ENCODE data around the gene LRCH1. TPM values are rescaled to one million over a fixed set of nuclear protein-coding genes. Genes with fewer than 3 reads are reported as not detected.

LRCH1 gene
- total and polyA plus RNA-seq, 2 experiments from 2014 or later: 3.9 to 9.2 TPM

- Histone ChIP-seq H3K79me2 (replicated peaks; ENCODE audit: insufficient read depth) (peaks cover 55% of the 10 kb centered on the region), H3K4me1 (ENCODE audit: insufficient read depth) (peaks cover 19% of the 10 kb centered on the region), H3K4me2 (peak overlapping the region; percentile 100), H3K27ac (ENCODE audit: low read depth) (no peak overlapping the region), H3K4me3 (peak overlapping the region; percentile 90), H3K9me2 (ENCODE audit: insufficient read depth) (no peaks in the 10 kb centered on the region), H2AFZ (no peak overlapping the region), H3K27me3 (ENCODE audit: insufficient read depth) (peaks cover 18% of the 10 kb centered on the region), H3F3A (replicated peaks; ENCODE audit: low read depth) (0 out of 2 replicates have a peak, but pooled peaks cover 3% of the 10 kb centered on the region), H3K36me3 (ENCODE audit: insufficient read depth) (no peaks in the 10 kb centered on the region), H4K20me1 (replicated peaks; ENCODE audit: insufficient read depth) (peaks cover 16% of the 10 kb centered on the region; the same call in 1 of the 2 replicates)
- H3K27ac Mint-ChIP-seq: no peak overlapping the region
- peaks cover 22% of the 10 kb centered on the region; the same call in 2 of the 3 replicates for H3K4me1 Mint-ChIP-seq
- no peak for TF ChIP-seq EZH2 (IDR thresholded peaks at IDR 0.05; ENCODE audit: low read depth, unreplicated experiment)
- no peak for TF ChIP-seq CTCF (conservative IDR thresholded peaks at IDR 0.05; ENCODE audit: low read depth in 2 of 2)
- no peak for TF ChIP-seq ZNF114 (CRISPR knock-in tag; IDR thresholded peaks at IDR 0.05)
- TF ChIP-seq POLR2AphosphoS5 (IDR thresholded peaks at IDR 0.05; ENCODE audit: low read depth): no peak
- TF ChIP-seq STAT1 (IDR thresholded peaks at IDR 0.05; ENCODE audit: unreplicated experiment): no peak
- no peak for TF ChIP-seq ZNF331 (CRISPR knock-in tag; IDR thresholded peaks at IDR 0.05; ENCODE audit: low read depth)
- TF ChIP-seq, protein P1, sequence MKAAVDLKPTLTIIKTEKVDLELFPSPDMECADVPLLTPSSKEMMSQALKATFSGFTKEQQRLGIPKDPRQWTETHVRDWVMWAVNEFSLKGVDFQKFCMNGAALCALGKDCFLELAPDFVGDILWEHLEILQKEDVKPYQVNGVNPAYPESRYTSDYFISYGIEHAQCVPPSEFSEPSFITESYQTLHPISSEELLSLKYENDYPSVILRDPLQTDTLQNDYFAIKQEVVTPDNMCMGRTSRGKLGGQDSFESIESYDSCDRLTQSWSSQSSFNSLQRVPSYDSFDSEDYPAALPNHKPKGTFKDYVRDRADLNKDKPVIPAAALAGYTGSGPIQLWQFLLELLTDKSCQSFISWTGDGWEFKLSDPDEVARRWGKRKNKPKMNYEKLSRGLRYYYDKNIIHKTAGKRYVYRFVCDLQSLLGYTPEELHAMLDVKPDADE (IDR thresholded peaks at IDR 0.05): no peak
- TF ChIP-seq CREB1 (CRISPR knock-in tag; IDR thresholded peaks at IDR 0.05; ENCODE audit: low read depth): no peak
- no peak for TF ChIP-seq JUNB (IDR thresholded peaks at IDR 0.05; ENCODE audit: unreplicated experiment)
- no peak for TF ChIP-seq NANOG (IDR thresholded peaks at IDR 0.05; ENCODE audit: borderline replicate concordance)
- TF ChIP-seq, protein P2, sequence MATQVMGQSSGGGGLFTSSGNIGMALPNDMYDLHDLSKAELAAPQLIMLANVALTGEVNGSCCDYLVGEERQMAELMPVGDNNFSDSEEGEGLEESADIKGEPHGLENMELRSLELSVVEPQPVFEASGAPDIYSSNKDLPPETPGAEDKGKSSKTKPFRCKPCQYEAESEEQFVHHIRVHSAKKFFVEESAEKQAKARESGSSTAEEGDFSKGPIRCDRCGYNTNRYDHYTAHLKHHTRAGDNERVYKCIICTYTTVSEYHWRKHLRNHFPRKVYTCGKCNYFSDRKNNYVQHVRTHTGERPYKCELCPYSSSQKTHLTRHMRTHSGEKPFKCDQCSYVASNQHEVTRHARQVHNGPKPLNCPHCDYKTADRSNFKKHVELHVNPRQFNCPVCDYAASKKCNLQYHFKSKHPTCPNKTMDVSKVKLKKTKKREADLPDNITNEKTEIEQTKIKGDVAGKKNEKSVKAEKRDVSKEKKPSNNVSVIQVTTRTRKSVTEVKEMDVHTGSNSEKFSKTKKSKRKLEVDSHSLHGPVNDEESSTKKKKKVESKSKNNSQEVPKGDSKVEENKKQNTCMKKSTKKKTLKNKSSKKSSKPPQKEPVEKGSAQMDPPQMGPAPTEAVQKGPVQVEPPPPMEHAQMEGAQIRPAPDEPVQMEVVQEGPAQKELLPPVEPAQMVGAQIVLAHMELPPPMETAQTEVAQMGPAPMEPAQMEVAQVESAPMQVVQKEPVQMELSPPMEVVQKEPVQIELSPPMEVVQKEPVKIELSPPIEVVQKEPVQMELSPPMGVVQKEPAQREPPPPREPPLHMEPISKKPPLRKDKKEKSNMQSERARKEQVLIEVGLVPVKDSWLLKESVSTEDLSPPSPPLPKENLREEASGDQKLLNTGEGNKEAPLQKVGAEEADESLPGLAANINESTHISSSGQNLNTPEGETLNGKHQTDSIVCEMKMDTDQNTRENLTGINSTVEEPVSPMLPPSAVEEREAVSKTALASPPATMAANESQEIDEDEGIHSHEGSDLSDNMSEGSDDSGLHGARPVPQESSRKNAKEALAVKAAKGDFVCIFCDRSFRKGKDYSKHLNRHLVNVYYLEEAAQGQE (IDR thresholded peaks at IDR 0.05; ENCODE audit: unreplicated experiment): no peak
- TF ChIP-seq, protein P3, sequence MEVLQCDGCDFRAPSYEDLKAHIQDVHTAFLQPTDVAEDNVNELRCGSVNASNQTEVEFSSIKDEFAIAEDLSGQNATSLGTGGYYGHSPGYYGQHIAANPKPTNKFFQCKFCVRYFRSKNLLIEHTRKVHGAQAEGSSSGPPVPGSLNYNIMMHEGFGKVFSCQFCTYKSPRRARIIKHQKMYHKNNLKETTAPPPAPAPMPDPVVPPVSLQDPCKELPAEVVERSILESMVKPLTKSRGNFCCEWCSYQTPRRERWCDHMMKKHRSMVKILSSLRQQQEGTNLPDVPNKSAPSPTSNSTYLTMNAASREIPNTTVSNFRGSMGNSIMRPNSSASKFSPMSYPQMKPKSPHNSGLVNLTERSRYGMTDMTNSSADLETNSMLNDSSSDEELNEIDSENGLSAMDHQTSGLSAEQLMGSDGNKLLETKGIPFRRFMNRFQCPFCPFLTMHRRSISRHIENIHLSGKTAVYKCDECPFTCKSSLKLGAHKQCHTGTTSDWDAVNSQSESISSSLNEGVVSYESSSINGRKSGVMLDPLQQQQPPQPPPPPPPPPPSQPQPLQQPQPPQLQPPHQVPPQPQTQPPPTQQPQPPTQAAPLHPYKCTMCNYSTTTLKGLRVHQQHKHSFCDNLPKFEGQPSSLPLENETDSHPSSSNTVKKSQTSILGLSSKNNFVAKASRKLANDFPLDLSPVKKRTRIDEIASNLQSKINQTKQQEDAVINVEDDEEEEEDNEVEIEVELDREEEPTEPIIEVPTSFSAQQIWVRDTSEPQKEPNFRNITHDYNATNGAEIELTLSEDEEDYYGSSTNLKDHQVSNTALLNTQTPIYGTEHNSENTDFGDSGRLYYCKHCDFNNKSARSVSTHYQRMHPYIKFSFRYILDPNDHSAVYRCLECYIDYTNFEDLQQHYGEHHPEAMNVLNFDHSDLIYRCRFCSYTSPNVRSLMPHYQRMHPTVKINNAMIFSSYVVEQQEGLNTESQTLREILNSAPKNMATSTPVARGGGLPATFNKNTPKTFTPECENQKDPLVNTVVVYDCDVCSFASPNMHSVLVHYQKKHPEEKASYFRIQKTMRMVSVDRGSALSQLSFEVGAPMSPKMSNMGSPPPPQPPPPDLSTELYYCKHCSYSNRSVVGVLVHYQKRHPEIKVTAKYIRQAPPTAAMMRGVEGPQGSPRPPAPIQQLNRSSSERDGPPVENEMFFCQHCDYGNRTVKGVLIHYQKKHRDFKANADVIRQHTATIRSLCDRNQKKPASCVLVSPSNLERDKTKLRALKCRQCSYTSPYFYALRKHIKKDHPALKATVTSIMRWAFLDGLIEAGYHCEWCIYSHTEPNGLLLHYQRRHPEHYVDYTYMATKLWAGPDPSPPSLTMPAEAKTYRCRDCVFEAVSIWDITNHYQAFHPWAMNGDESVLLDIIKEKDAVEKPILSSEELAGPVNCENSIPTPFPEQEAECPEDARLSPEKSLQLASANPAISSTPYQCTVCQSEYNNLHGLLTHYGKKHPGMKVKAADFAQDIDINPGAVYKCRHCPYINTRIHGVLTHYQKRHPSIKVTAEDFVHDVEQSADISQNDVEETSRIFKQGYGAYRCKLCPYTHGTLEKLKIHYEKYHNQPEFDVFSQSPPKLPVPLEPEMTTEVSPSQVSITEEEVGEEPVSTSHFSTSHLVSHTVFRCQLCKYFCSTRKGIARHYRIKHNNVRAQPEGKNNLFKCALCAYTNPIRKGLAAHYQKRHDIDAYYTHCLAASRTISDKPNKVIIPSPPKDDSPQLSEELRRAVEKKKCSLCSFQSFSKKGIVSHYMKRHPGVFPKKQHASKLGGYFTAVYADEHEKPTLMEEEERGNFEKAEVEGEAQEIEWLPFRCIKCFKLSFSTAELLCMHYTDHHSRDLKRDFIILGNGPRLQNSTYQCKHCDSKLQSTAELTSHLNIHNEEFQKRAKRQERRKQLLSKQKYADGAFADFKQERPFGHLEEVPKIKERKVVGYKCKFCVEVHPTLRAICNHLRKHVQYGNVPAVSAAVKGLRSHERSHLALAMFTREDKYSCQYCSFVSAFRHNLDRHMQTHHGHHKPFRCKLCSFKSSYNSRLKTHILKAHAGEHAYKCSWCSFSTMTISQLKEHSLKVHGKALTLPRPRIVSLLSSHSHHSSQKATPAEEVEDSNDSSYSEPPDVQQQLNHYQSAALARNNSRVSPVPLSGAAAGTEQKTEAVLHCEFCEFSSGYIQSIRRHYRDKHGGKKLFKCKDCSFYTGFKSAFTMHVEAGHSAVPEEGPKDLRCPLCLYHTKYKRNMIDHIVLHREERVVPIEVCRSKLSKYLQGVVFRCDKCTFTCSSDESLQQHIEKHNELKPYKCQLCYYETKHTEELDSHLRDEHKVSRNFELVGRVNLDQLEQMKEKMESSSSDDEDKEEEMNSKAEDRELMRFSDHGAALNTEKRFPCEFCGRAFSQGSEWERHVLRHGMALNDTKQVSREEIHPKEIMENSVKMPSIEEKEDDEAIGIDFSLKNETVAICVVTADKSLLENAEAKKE (CRISPR knock-in tag; IDR thresholded peaks at IDR 0.05): no peak
- TF ChIP-seq EZH2phosphoT487 (IDR thresholded peaks at IDR 0.05; ENCODE audit: unreplicated experiment): no peak
- H3K9me3 Mint-ChIP-seq: no peaks in the 10 kb centered on the region
- H3K4me3 Mint-ChIP-seq: peak overlapping the region; percentile 92
- H3K36me3 Mint-ChIP-seq (ENCODE audit: low read depth): no peaks in the 10 kb centered on the region
- no peak for DNase-seq (ENCODE audit: low spot score)
- no peak for ATAC-seq
- peaks cover 21% of the 10 kb centered on the region for H3K27me3 Mint-ChIP-seq (ENCODE audit: insufficient read depth, low read depth, poor library complexity)
Measured at GRCh38 chr13:46554951-46555350, 2.0 kb downstream of the LRCH1 start.
